NCI-H748 treated with DMSO at 0.1 percent for 48 hours (cell line): ENCODE results near the gene SLC20A1.
A peak's percentile ranks its signal among the peaks of the same experiment; 100 is the strongest.

ENCODE experiments used
- DNase-seq: peaks from one replicate; lab custom pipeline; 2025; lab: John Stamatoyannopoulos, UW

SLC20A1 gene

GRCh38 chr2:112626604-112627059 lies 19.1 kb upstream of the SLC20A1 start:
- no peak for DNase-seq

- DNase-seq = no peak
Observed at GRCh38 chr2:112627060-112628040, 18.4 kb upstream of the SLC20A1 start.

- DNase-seq = no peak
Observed at GRCh38 chr2:112629224-112629623, 16.5 kb upstream of the SLC20A1 start.

GRCh38 chr2:112629823-112630222 lies 15.9 kb upstream of the SLC20A1 start:
- DNase-seq = no peak

- DNase-seq = no peak
Observed at GRCh38 chr2:112630268-112630667, 15.5 kb upstream of the SLC20A1 start.

- no peak for DNase-seq
Observed at GRCh38 chr2:112633708-112634107, 12.0 kb upstream of the SLC20A1 start.

- DNase-seq = no peak
Observed at GRCh38 chr2:112634153-112634873, 11.4 kb upstream of the SLC20A1 start.

- DNase-seq = no peak
Observed at GRCh38 chr2:112634874-112635157, 10.9 kb upstream of the SLC20A1 start.

- no peak for DNase-seq
Observed at GRCh38 chr2:112636605-112637288, 9.0 kb upstream of the SLC20A1 start.

- DNase-seq = no peak
Observed at GRCh38 chr2:112637289-112637660, 8.5 kb upstream of the SLC20A1 start.

- DNase-seq = no peak
Observed at GRCh38 chr2:112639936-112640335, 5.8 kb upstream of the SLC20A1 start.

GRCh38 chr2:112640467-112640799 lies 5.3 kb upstream of the SLC20A1 start:
- DNase-seq = no peak

- no peak for DNase-seq
Observed at GRCh38 chr2:112640800-112641675, 4.7 kb upstream of the SLC20A1 start.

GRCh38 chr2:112641701-112642100 lies 4.0 kb upstream of the SLC20A1 start:
- no peak for DNase-seq

GRCh38 chr2:112642561-112642960 lies 3.2 kb upstream of the SLC20A1 start:
- no peak for DNase-seq

GRCh38 chr2:112642966-112643365 lies 2.8 kb upstream of the SLC20A1 start:
- no peak for DNase-seq

- DNase-seq = no peak
Observed at GRCh38 chr2:112643488-112643887, 2.3 kb upstream of the SLC20A1 start.

GRCh38 chr2:112644155-112644932 lies 1.4 kb upstream of the SLC20A1 start:
- DNase-seq = no peak

GRCh38 chr2:112644933-112645309 lies 818 bp upstream of the SLC20A1 start:
- DNase-seq = no peak

GRCh38 chr2:112646102-112646719 lies 472 bp downstream of the SLC20A1 start:
- DNase-seq = peak; percentile 36
